ENCODE measurements around the gene TMPRSS6.

- TF ChIP-seq EZH2 (IDR thresholded peaks at IDR 0.05; ENCODE audit: borderline replicate concordance, low read length) (no peak), CTCF (IDR thresholded peaks at IDR 0.05; ENCODE audit: low read length) (no peak)
Observed at GRCh38 chr22:37126383-37126782, 16.9 kb upstream of the TMPRSS6 start.
